Measurements from ENCODE around the gene ULK3. TPM values are rescaled to one million over a fixed set of nuclear protein-coding genes. Genes with fewer than 3 reads are reported as not detected.

Gene ULK3
- total and polyA plus RNA-seq, 2 donors (not counting 3 experiments of a cell fraction or from before 2014, with no cell fraction given): 36.0 to 48.6 TPM

DNA sequence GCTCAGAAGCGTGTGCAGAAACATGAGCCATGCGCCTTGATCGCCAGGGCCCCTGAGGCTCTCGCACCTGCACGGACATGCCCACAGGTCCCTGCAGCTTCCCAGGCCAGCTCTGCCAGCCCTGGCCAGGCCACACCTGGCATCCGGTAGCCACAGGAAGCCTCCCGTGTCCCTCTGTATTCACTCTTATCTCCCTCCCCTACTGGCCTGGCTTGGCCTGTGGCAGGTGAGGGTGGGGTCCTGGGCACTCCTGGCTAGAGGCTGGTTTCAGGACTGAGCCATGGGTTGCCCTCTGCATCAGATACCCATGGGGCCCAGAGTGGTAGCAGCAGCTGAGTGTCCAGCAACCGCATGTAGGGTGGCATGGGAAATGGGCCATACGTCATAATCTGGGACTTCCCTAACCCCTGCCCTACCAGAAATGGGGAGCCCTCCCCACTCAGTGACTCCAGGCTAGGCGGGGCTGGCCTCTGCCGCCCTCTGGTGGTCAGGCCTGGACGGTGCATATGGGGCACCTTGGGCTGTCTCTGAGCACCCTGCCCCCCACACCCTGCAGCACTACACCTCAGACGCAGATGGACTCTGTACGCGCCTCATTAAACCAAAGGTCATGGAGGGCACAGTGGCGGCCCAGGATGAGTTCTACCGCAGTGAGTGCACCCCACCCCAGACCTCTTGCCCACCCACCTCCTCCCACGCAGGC, 42.9 kb downstream of the ULK3 start:
- Histone ChIP-seq H3K9me3 (replicated peaks; ENCODE audit: control insufficient read depth, insufficient read depth, low read length) (no peaks in the 10 kb centered on the region), H3K27me3 (ENCODE audit: control insufficient read depth in 2 of 2, insufficient read depth in 2 of 2, low read length in 2 of 2) (no peaks in the 10 kb centered on the region), H3K4me2 (ENCODE audit: insufficient read depth, low read length) (no peak overlapping the region), H3K9me1 (replicated peaks; ENCODE audit: control insufficient read depth, extremely low read depth, insufficient read depth, low read length) (no peaks in the 10 kb centered on the region), H3K27ac (ENCODE audit: insufficient read depth, low read depth, low read length) (no peak overlapping the region), H4K20me1 (replicated peaks; ENCODE audit: control insufficient read depth, extremely low read depth, insufficient read depth, low read length) (no peaks in the 10 kb centered on the region), H3K36me3 (ENCODE audit: control insufficient read depth in 2 of 2, extremely low read depth in 1 of 2, insufficient read depth in 2 of 2, low read length in 2 of 2) (peaks cover 3 to 33% of the 10 kb centered on the region in 2 experiments), H3K79me2 (ENCODE audit: control insufficient read depth, insufficient read depth, low read length) (peaks cover 16% of the 10 kb centered on the region), H3K9ac (replicated peaks; ENCODE audit: extremely low read depth, insufficient read depth, low read length) (no peak overlapping the region), H3K4me3 (replicated peaks in 1 of 3; ENCODE audit: insufficient read depth in 1 of 3, low read depth in 1 of 3, low read length in 3 of 3) (no peak overlapping the region), H3K4me1 (ENCODE audit: control insufficient read depth, extremely low read depth, insufficient read depth, low read length) (no peaks in the 10 kb centered on the region), H2AFZ (ENCODE audit: low read depth, low read length) (no peak overlapping the region)
- CTCF ChIA-PET: interaction anchor here (0.8 to 3.9 kb wide), 17 partner anchors 8 to 168 kb away, joined by 3 to 55 read pairs (median 4); partner anchors contain the start of genes CSK and CYP1A1
- POLR2A ChIA-PET: no interaction called here
- DNase-seq (ENCODE audit: low read depth, low spot score) (peak; percentile 52), FAIRE-seq (peak; percentile 72)
- intact Hi-C loops (cut with micrococcal nuclease): loop anchor here (1.0 to 2.0 kb wide), 4 partner anchors 19 to 150 kb away; no protein-coding TSS in a partner anchor
- TF ChIP-seq CTCF (IDR thresholded peaks at IDR 0.05; ENCODE audit: extremely low read depth in 1 of 2, insufficient read depth in 1 of 2, low read depth in 1 of 2, low read length in 2 of 2): peak; percentile 93 to 98
- no peak for TF ChIP-seq EZH2 (IDR thresholded peaks at IDR 0.05; ENCODE audit: borderline replicate concordance, low read depth, low read length, severe bottlenecking)
- TF ChIP-seq JUN (IDR thresholded peaks at IDR 0.05; ENCODE audit: borderline replicate concordance, insufficient read depth, insufficient read length, low read depth): no peak
- dilution Hi-C loops (cut with MboI; ENCODE audit: extremely low pct_ligation_motif_present, low sequenced_read_pairs): no loop called here
- no TSS peak for BruUV-seq (replicated peaks)

Measured in endothelial cell of umbilical vein (primary cell).